C4-2B (cell line): ENCODE measurements around the gene ARMH1.

Experiments
- CTCF ChIP-seq: fragments of 450-650 bp; conservative IDR thresholded peaks from 2 replicates; pipeline ENCODE4 v1.5.1; 2017; ENCODE audit warnings: mild to moderate bottlenecking
- ZFX ChIP-seq: fragments of 450-650 bp; IDR thresholded peaks from 2 replicates; pipeline ENCODE4 v1.6.1; 2017

GRCh38 chr1:44760876-44761275, 86.4 kb downstream of the ARMH1 start:
- no peak for TF ChIP-seq CTCF
- TF ChIP-seq ZFX = no peak
